Measurements from ENCODE around the gene ART4.
A peak's percentile ranks its signal among the peaks of the same experiment; 100 is the strongest.

Gene ART4

DNA sequence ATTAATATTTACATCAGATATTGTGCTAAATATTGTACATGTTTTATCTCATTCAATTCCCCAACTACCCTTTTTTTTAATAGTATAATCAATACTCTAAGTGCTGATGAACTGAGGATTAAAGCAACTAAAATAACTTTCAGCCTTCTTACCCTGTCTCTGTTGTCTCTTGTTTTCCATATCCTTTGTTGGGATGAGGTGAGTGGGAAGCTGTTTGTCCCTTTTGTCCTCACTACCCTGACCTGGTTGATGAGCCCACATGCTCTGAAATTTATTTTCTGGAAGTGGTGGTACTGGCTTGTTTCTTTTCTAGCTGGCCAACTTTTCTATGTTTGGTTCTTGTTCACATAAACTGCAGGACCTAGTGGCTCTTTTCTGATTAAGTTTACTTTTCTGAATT lies 9.6 kb upstream of the ART4 start:
- DNase-seq (ENCODE audit: low read depth in 3 of 3), result no peak

DNA sequence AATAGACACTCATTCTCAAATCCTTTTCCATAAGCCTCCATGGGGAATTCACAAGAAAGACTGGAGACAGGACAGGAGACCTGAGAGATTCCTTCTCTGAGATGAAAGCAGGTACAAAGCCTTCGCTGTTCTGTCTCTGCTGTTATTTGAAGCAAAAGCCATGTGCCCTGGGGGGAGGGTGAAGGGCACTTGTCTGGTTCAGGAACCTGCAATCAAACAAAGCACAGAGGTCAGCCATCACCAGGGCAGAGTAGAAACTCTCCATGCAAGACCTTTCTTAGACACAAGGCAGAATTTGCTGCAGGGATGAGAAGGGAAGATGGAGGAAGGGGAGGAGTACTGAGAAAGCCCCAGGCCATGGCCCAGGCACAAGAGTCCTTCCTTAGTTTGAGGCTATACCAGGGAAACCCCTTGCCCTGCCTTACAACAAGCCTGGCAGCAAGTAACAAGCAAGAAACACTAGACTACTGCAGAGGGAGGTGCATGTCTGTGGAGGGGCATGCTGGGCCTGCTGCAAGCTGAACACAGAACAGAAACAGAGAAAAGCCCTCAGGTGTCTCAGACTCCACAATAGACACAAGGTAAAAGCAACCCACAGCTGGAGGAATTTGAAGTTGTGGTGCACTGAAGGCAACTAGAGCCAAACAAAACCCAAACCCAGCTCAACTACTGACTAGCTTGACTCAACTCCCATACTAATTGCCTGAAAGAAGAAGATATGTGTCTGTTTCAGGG lies 7.8 kb upstream of the ART4 start:
- no peak for DNase-seq (ENCODE audit: low read depth in 3 of 3)

DNA sequence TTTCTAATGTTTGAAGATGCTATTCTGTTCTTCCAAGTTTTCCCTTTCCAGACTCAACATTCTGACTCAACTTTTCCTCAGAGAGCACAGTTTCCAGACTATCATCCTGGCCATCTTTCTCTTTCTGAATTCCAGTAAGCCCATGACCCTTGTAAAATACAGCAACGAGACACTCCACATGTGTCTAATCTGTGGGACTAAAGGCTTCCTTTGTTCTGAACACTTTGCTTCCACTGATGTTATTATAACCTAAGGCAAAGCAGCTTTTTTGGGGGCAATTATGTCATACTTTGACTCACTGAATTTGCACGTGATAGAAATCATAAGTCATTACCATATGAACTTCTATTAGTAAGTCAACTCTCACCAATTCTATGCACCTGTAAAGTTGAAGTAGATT lies 6.3 kb upstream of the ART4 start:
- no peak for DNase-seq (ENCODE audit: low read depth in 3 of 3)

DNA sequence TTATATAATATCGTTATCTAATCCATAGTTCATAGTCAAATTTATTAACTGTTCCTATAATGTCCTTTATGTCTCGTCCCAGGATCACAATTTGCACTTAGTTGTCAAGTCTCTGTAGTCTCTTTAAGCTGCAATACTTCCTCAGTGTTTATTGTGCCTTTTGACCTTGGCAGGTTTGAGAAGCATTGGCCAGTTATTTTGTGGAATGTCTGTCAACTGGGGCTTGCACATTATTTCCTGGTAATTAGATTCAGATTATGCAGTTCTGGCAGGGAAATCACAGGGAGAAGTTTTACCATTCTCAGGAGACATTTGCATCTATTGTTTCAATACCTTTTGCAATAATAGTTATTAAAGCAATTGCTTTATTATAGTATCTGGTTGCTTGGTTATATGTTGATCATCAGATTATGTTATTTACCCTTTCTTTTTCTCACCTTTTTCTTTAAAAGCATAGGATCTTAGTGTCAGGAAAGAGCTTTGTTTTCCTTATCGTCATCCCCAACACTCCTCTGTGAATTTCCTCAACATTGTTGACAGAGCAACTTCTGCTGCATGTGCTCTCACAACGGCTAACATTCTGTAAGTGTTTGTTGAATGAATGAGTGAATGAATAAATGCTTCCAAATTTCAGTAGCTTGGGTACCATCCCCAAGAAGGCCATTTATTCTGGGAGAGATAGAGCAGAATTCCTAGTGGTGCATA lies 3.7 kb upstream of the ART4 start:
- DNase-seq (ENCODE audit: low read depth in 3 of 3), result no peak

DNA sequence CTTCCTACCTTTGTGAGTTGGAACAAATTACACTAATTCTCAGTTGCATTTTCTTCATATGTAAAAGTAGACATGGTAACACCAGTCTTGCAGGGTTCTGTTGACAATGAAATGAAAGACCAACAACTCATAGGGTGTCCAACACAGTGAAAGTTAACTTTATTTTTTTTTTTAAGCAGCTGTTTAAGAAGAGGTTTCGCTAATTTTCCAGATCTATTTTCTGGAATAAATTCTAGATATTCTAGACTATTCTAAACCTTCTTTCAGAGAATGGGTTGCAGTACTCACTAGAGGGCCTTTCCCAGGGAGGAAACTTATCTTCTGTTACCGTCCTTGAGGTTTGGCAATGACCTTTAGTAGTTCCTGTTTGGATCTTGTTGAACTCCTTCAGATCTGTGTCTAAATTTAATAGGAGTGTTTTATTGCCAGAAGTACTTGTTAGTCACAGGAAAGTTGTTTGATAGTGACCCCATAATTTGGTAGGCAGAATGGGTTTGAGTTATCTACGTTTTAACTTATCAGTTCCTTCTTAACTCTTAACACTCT lies 2.8 kb upstream of the ART4 start:
- DNase-seq (ENCODE audit: low read depth in 3 of 3), result no peak

DNA sequence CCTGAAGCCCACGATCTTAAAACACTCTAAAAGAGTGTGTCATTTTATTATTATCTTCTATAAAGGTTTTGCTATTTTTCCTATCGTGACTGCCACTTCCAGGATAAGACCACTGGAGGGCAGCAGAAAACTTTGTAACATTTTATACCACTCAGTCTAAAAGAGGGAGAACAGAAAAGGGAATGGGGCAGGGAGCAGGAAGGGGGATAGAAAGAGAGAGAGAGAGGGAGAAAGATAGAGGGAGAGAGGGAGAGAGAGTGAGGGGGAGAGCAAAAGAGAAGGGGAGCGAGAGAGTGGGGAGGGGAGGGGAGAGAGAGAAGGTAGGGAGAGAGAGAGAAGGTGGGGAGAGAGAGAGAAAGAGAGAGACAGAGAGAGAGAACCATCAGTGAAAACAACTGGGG lies 2.0 kb upstream of the ART4 start:
- DNase-seq (ENCODE audit: low read depth in 3 of 3), result peak; percentile 3 to 21 (median 21)

DNA sequence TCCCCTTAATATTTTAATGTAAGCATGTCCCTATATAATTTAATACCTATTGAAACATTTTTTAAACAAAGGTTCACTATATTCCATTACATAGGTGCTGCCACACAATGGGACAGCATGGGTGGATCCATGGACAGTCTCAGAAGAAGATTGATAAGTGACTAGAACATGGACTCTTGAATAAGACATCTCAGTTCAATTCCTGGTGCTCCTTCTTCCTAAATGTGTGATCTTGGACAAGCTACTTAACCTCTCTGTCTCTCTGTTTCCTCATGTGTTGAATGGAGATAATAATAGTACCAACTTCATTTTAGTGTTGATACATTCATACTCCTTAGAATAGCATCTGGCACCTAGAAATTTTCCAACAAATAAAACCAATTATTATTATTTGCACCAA lies 1.1 kb upstream of the ART4 start:
- DNase-seq (ENCODE audit: low read depth in 3 of 3), result no peak

DNA sequence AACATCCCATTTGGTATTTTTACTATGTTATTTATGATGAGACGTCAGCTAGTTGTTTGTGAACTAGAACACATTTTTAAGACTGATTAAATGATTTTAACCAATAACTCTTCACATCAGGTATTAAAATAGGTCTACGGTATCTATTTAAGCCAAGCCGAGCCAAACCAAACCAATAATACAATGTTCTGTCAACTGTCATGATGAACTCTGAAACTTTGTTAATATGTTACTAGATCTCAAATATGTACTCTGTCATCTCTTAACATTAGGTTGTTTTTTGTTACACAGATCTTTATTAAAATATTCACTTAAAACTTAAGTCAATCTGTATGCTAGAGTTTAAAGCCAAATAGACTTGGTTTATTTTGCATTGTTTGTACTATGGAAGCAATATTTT lies 1.0 kb downstream of the ART4 start:
- DNase-seq (ENCODE audit: low read depth in 3 of 3), result no peak

DNA sequence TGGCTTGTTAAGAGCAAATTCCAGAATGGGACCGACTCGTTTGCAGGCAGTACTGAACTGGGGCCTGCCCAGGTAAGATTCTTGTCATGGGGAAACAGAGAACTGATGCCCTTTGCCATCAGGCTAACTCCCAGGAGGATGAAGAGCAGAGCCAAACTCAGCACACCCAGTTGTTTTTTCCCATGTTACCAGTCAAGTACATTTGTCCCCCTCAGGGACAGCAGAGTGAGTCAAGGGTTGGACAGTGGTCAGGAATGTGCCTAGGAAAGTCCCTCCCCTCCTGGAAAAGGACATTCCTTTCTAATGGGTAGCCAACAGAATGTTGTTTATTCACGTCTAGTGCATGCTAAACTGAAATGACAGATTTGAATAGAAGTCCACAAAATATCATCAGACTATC lies 1.6 kb downstream of the ART4 start:
- DNase-seq (ENCODE audit: low read depth in 3 of 3), result no peak

DNA sequence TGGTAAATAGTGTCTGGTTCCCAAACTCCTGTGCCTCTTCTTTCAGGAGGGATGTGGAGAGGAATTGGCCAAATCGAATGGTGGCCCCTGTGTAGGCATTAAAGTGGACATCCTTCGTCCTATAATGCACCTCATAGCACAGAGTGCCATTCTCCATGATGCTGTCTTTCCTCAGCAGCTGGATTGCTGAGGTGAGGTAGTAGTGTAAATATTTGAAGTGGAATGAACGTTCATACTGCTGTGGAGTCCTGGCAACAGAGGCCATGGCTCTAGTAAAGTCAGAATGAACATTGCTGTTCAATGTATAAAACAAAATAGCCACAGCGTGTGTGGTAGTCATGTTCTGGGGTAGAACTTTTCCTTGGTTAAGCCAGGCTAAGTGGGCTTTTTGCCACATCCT lies 2.7 kb downstream of the ART4 start:
- no peak for DNase-seq (ENCODE audit: low read depth in 3 of 3)

DNA sequence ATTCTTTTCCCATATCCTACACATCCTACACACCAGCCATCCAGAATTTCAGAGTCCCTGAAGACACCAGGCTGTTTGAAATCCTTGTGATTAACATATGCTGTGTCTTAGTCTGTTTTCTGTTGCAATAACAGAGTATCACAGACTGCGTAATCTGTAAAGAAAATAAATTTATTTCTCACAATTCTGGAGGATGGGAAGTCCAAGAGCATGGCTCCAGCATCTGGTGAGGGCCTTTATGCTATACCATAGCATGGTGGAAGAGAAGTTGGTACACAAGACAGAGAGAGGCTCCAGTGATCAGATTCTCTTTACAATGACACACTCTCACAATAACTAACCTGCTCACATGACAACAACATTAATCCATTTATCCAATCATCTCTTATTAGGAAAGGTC lies 4.1 kb downstream of the ART4 start:
- no peak for DNase-seq (ENCODE audit: low read depth in 3 of 3)

DNA sequence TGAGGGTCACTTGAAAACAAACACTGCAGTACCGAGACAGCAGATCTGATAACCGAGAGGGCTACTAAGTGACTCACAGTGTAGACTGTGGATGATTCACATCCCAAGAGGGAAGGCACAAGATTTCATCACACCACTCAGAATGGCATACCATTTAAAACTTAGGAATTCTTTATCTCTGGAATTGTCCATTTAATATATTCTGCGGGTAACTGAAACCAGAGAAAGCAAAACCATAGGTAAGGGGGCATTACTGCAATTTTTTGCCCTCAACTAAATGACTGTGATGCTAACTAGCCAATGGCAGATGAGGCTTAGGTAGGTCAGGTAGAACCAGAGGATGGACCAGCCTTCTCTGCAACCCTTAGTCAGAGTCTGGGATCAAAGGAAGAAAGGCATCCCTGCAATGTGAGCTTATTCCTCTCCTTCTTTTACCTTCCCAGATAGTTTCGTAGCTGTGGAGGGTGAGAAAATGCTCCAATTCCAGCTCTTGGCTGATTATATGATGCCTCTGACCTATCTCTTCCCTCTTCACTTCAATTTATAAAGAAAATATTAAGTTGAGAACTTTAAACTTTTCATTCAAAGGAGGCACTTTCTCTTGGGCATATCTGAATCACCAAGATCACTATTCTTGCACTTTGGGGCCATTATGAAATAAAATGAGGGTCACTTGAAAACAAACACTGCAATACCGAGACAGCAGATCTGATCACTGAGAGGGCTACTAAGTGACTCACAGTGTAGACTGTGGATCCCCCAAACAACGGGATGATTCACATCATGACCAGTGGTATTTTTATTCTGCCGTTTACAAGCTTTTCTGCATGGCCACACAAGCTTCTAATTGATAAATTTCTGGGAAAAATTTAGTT lies 6.8 kb downstream of the ART4 start:
- DNase-seq (ENCODE audit: low read depth in 3 of 3), result no peak

DNA sequence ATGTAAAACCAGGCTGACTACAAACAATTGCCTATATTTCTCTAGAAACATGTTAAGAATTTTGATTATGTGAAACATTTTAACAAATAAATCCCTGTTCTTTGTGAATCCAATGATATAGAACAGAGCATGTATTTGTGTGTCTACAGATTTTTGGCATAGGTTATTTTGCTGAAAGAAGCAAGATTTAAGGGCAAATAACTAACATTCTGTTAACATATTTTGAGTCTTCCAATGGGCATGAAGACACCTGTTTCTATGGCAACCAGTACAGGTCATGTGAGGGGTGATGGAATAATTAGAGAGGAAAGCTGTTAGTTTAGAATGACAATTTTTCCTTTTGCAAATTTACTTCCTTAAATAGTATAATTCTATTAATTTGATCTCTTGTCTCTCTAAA lies 8.8 kb downstream of the ART4 start:
- no peak for DNase-seq (ENCODE audit: low read depth in 3 of 3)

DNA sequence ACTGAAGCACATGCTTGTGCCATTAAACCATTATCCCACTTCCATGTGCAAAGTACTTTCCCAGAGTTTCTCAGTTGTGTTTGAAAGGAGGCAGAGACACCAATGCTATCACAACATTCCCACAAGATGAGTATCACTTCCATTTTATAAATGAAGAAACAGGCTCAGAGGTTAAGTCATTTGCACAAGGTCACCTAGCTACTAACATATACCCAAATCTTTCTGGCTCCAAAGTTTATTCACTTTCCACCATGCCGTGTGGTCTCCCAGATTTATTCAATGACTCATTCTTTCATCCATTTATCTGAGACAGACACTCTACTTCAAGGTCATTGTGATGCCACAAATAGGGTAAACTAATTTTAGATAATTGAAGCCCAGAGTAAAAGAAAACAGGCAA lies 9.4 kb downstream of the ART4 start:
- no peak for DNase-seq (ENCODE audit: low read depth in 3 of 3)

DNA sequence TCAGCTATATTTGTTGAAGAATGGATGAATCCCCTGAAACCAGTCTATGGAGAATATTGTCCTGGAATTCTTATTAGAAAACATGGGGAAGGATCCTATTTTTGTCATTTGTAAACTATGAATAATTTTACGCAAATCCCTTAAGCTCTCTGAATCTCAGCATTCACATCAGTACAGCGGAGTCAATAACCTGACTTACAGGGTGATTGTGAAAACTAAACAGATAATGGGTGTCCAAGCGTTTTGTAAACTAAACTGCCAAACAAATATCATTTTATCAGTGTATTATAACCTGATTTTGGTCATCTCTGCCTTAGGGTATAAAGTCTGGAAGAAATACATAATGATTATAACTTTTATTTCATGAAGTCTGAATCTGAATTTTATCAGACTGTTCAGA lies 10.0 kb downstream of the ART4 start:
- DNase-seq (ENCODE audit: low read depth in 3 of 3), result no peak

DNA sequence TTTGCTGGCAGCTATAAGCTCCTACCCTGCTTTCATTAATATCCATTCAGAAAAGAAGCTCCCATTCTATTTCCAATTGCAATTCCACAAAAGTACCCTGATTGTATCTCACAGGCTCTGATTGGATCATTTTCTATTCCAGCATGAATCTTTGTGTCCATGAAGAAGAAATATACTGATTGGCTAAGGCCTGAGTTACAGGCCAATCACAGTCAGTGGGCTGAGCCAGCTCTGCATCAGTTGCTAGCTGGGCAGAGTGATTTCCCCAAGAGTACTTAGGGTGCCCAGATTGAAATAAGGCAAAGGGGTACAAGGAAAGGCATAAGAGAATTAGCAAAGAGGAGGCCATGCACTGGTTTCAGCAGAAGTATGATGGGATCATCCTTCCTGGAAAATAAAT lies 14.4 kb downstream of the ART4 start:
- DNase-seq (ENCODE audit: low read depth in 3 of 3), result no peak

DNA sequence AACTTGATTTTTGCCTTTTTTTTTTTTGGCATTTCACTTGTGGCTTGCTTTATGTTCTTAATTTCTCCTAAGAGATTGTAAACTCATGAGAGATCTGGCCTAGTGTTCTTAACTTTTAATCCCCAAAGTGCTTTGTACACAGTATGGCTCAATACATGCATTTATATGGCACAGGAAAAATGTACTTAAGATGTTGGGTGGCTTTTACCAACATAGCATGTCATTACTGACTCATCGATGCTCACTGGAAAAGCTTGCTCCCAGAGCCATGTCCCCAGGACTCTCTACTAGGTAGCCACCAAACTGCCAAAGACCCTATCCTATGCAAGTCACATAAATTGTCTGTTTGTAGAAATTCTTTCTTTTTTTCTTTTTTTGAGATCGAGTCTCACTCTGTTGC lies 16.3 kb downstream of the ART4 start:
- no peak for DNase-seq (ENCODE audit: low read depth in 3 of 3)

DNA sequence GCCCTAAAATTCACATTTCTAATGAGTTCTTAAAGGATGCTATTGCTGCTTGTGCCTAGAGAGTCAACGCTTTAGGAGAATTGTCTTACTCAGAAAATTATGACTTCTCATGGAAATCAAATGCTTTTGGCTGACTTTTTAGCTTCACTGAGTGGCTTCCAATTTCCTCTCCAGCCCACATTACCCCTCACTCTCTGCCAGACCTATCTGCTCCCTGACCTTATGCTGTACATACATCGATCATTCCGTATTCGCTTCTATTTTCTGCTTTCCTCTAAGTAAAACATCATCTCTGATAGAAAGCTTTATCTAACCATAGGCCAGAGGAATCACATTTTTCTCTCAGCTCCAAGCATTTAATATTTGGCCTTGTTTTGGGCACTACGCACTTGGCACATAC lies 16.8 kb downstream of the ART4 start:
- no peak for DNase-seq (ENCODE audit: low read depth in 3 of 3)

DNA sequence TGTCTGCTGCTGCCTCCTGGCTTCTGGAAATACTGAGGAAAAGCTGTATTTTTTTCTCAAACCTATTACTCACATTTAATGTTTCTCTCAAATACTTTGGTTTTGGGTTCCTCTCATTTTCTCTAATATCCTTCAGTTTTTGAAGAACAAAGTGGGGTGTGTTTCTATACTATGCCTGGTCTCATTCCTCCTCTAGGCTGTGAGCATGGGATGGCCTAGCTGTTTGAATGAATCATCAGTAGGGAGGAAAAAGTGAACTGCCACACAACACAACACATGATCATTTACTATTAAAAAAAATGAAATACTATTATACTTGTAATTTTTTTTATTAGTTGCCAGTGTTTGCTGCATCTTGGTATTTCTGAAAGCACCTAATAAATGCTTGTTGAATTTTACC lies 18.1 kb downstream of the ART4 start:
- DNase-seq (ENCODE audit: low read depth in 3 of 3), result no peak

DNA sequence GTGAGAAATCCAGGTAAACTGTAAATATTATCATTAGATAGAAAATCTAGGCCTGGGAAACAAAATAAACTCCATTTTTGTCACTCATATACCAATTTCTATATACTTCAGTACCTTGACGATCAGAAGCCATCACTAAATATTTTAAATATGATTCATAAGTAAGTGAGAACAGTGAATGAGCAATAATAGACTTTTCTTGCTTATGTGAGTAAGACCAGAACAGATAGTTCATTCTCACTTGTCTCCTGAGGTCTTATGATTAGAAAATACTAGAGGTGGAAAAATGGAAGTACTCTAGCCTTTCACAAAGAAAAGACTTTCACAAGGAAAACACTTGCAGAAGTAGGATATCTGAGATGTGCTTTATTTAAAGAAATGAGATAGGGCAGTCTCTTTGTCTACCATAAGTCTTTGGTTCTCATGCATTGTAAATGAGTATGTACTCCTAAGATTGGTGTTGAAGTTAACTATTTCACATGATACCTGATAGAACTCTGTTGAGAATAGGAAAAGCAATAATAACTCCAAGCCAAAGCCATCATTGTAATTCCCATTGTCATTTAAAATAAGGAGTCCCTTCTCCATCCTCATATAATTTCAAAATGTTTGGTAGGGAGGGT lies 19.2 kb downstream of the ART4 start:
- no peak for DNase-seq (ENCODE audit: low read depth in 3 of 3)

DNA sequence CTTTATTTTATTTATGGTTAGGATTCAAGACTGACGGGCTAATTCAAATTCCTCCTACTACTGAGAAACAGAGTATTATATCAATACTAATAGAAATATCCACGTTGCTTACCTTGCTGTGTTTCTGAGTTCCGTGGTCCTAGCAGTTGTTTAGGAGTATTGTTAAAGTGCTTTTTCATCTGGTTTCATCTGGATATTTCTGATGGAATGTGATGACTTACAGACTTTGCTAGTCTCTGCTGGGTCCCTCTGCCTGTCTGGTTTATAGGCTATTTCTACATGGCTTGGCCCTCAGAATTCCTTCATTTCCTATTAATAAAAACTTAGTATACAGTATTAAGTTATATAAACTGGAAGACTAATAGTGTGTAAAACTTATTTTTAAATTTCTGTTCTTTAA lies 29.3 kb downstream of the ART4 start, which contains the start of gene SMCO3:
Gene SMCO3, minus strand, starts transcription at position 169 of the 400 bp plus-strand sequence. CDS start 7,502 bp downstream, outside the sequence.
- no peak for DNase-seq (ENCODE audit: low read depth in 3 of 3)

DNA sequence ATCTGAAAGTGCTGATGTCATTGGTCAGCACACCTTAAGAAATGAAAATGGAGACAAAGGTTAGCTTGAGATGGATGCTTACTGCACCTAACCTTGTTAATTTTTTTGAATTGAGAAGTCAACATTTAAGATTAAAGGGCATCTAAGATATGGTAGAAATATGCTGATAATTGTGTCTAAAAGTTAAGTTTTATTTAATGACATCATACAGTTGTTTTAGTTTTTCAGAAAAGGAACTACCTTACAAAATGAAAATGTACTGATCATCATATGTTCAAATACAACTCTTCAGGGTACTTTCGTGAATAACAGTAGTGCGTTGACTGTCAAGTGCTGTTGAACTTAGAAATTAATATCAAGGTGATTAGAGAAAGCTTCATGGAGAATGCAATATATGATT lies 31.8 kb downstream of the ART4 start:
- no peak for DNase-seq (ENCODE audit: low read depth in 3 of 3)
